Muscle of leg (tissue), 11 donors: ENCODE measurements around the gene LRRK2. TPM values are rescaled to one million over a fixed set of nuclear protein-coding genes. Genes with fewer than 3 reads are reported as not detected.

ENCODE experiments used
- DNase-seq: peaks from one replicate; pipeline ENCODE4 v3.0.0; 2013
- H3K27ac ChIP-seq: one replicate; pipeline ENCODE4 v1.5.1; 2013; ENCODE audit warnings: mild to moderate bottlenecking, low read length, control low read depth
- H3K27me3 ChIP-seq: one replicate; pipeline ENCODE4 v1.6.1; 2013; ENCODE audit warnings: low read length; ENCODE audit not compliant: control insufficient read depth, insufficient read depth
- H3K36me3 ChIP-seq: one replicate; pipeline ENCODE4 v1.6.1; 2013; ENCODE audit warnings: low read length; ENCODE audit not compliant: control insufficient read depth, insufficient read depth
- H3K4me1 ChIP-seq: one replicate; pipeline ENCODE4 v1.6.1; 2013; ENCODE audit warnings: low read length; ENCODE audit not compliant: control insufficient read depth, insufficient read depth
- H3K4me3 ChIP-seq: one replicate; pipeline ENCODE4 v1.5.1; 2013; ENCODE audit warnings: low read length, control low read depth
- H3K9me3 ChIP-seq: replicated peaks from 2 replicates; pipeline ENCODE4 v1.6.1; 2013; ENCODE audit warnings: low read depth, low read length; ENCODE audit not compliant: control insufficient read depth
- WGBS: methylation state at CpG from one replicate; pipeline ENCODE4 v1.1.5; 2013; ENCODE audit warnings: missing lambda C conversion rate; ENCODE audit not compliant: insufficient coverage; 5-methylcytosine and 5-hydroxymethylcytosine counted together
- polyA plus RNA-seq, 8 donors: library from polyadenylated mRNA; unstranded; fragments of 120-200 nt; gene quantifications; one replicate each; pipeline versions ENCODE4 v1.2.1 to v1.2.3, GENCODE V29; 2013; ENCODE audit warnings: inconsistent platforms in 1 of 8, low replicate concordance in 1 of 8; ENCODE audit not compliant: insufficient read length in 8 of 8, insufficient read depth in 1 of 8
- total RNA-seq: library from RNA; stranded (reverse); fragments of 120-200 nt; gene quantifications from one replicate; pipeline ENCODE4 v1.2.4, GENCODE V29; 2013

The LRRK2 gene
- total and polyA plus RNA-seq, 9 donors, result 2.7 to 5.9 (median 3.3) TPM

GRCh38 chr12:40312982-40313576 is 88.3 kb downstream of the LRRK2 start:
- Histone ChIP-seq H3K9me3 (no peaks in the 10 kb centered on the region), H3K36me3 (no peaks in the 10 kb centered on the region), H3K4me1 (no peaks in the 10 kb centered on the region), H3K4me3 (no peak overlapping the region), H3K27me3 (no peaks in the 10 kb centered on the region), H3K27ac (no peak overlapping the region)
- peak; percentile 32 for DNase-seq
- no CpG with 5 or more reads among the region's 4 CpGs for WGBS

- Histone ChIP-seq H3K27me3 (no peaks in the 10 kb centered on the region), H3K36me3 (no peaks in the 10 kb centered on the region), H3K4me3 (no peak overlapping the region), H3K4me1 (no peaks in the 10 kb centered on the region), H3K27ac (no peak overlapping the region), H3K9me3 (no peaks in the 10 kb centered on the region)
- 63% methylated on average over 4 of the region's 10 CpGs for WGBS
- peak; percentile 31 for DNase-seq
These were observed 89.1 kb downstream of the LRRK2 start for GRCh38 chr12:40313928-40314327.

GRCh38 chr12:40314927-40315326 is 90.1 kb downstream of the LRRK2 start:
- Histone ChIP-seq H3K4me3 (no peak overlapping the region), H3K4me1 (no peaks in the 10 kb centered on the region), H3K27me3 (no peaks in the 10 kb centered on the region), H3K36me3 (no peaks in the 10 kb centered on the region), H3K27ac (no peak overlapping the region), H3K9me3 (no peaks in the 10 kb centered on the region)
- no peak for DNase-seq

- DNase-seq, result no peak
- no CpG with 5 or more reads among the region's 1 CpG for WGBS
- H3K27ac ChIP-seq, result no peak overlapping the region
- no peaks in the 10 kb centered on the region for H3K36me3 ChIP-seq
- no peaks in the 10 kb centered on the region for H3K9me3 ChIP-seq
- no peaks in the 10 kb centered on the region for H3K27me3 ChIP-seq
- no peak overlapping the region for H3K4me3 ChIP-seq
- H3K4me1 ChIP-seq, result no peaks in the 10 kb centered on the region
These were observed 90.6 kb downstream of the LRRK2 start for GRCh38 chr12:40315375-40315774.

GRCh38 chr12:40324261-40324660 is 99.5 kb downstream of the LRRK2 start:
- H3K27me3 ChIP-seq, result no peaks in the 10 kb centered on the region
- no peak for DNase-seq
- no peak overlapping the region for H3K27ac ChIP-seq
- H3K4me1 ChIP-seq, result no peaks in the 10 kb centered on the region
- no peak overlapping the region for H3K4me3 ChIP-seq
- H3K36me3 ChIP-seq, result no peaks in the 10 kb centered on the region
- H3K9me3 ChIP-seq, result no peaks in the 10 kb centered on the region

GRCh38 chr12:40325349-40325960 is 100.7 kb downstream of the LRRK2 start:
- DNase-seq, result peak; percentile 14
- Histone ChIP-seq H3K27ac (no peak overlapping the region), H3K36me3 (no peaks in the 10 kb centered on the region), H3K4me1 (no peaks in the 10 kb centered on the region), H3K9me3 (no peaks in the 10 kb centered on the region), H3K4me3 (no peak overlapping the region), H3K27me3 (no peaks in the 10 kb centered on the region)
- no CpG with 5 or more reads among the region's 5 CpGs for WGBS

- 92% methylated on average over 2 of the region's 3 CpGs for WGBS
These were observed 102.7 kb downstream of the LRRK2 start for GRCh38 chr12:40327535-40327934.

GRCh38 chr12:40330180-40330579 is 105.4 kb downstream of the LRRK2 start:
- H3K4me1 ChIP-seq, result no peaks in the 10 kb centered on the region
- no CpG with 5 or more reads among the region's 1 CpG for WGBS
- no peaks in the 10 kb centered on the region for H3K9me3 ChIP-seq
- H3K27me3 ChIP-seq, result no peaks in the 10 kb centered on the region
- DNase-seq, result no peak
- H3K36me3 ChIP-seq, result no peaks in the 10 kb centered on the region
- H3K27ac ChIP-seq, result no peak overlapping the region
- no peak overlapping the region for H3K4me3 ChIP-seq

More at GRCh38 chr12:40327535-40327934, 102.7 kb downstream of the LRRK2 start:
- Histone ChIP-seq H3K27me3 (no peaks in the 10 kb centered on the region), H3K4me1 (no peaks in the 10 kb centered on the region), H3K27ac (no peak overlapping the region), H3K36me3 (no peaks in the 10 kb centered on the region), H3K4me3 (no peak overlapping the region), H3K9me3 (no peaks in the 10 kb centered on the region)
- DNase-seq, result no peak

GRCh38 chr12:40331886-40332285 is 107.1 kb downstream of the LRRK2 start:
- Histone ChIP-seq H3K9me3 (no peaks in the 10 kb centered on the region), H3K27me3 (no peaks in the 10 kb centered on the region), H3K27ac (no peak overlapping the region), H3K4me1 (no peaks in the 10 kb centered on the region), H3K4me3 (no peak overlapping the region), H3K36me3 (no peaks in the 10 kb centered on the region)
- no CpG with 5 or more reads among the region's 1 CpG for WGBS
- no peak for DNase-seq

- WGBS, result no CpG with 5 or more reads among the region's 2 CpGs
These were observed 111.2 kb downstream of the LRRK2 start for GRCh38 chr12:40335991-40336390.

More at GRCh38 chr12:40335991-40336390, 111.2 kb downstream of the LRRK2 start:
- no peaks in the 10 kb centered on the region for H3K9me3 ChIP-seq
- no peak overlapping the region for H3K27ac ChIP-seq
- H3K27me3 ChIP-seq, result no peaks in the 10 kb centered on the region
- H3K4me3 ChIP-seq, result no peak overlapping the region
- no peak for DNase-seq
- H3K4me1 ChIP-seq, result no peaks in the 10 kb centered on the region
- H3K36me3 ChIP-seq, result no peaks in the 10 kb centered on the region
